ENCODE data around the gene GNAI3. TPM values are rescaled to one million over a fixed set of nuclear protein-coding genes. Genes with fewer than 3 reads are reported as not detected.

GNAI3 gene
- total RNA-seq, 1 experiment from 2014 or later = 9.9 TPM

DNA sequence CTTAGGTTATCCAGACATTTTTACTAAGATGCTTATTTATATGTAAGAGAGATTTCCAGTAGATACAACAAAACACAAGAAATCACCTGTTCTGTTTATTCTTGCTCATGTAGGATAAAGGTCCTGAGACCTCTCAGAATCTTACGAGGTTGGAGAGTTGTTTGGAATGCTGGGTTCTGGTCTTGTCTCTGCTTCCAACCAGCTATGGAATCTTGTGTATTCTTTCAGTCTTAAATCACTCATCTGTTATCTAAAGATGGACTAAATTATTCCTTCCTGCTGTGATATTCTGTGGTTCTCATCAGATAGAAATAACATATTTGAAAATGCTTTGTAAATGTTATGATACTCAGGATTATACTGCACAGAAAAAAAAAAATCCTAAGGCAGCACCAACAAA lies 49.7 kb downstream of the GNAI3 start:
- H3K27ac Mint-ChIP-seq = no peak overlapping the region
- Histone ChIP-seq H4K91ac (ENCODE audit: insufficient read length, low read depth, low read length) (no peak overlapping the region), H4K20me1 (ENCODE audit: control insufficient read depth, insufficient read depth, insufficient read length) (no peaks in the 10 kb centered on the region), H3K23ac (ENCODE audit: insufficient read length, low read depth, low read length) (no peak overlapping the region), H3K79me1 (ENCODE audit: insufficient read depth, low read depth, low read length, poor library complexity, severe bottlenecking) (no peaks in the 10 kb centered on the region), H2BK12ac (ENCODE audit: insufficient read length, low read depth, low read length) (no peak overlapping the region), H3K23me2 (ENCODE audit: insufficient read length, low read depth, low read length, poor library complexity, severe bottlenecking) (no peaks in the 10 kb centered on the region), H3K9ac (ENCODE audit: extremely low read depth, insufficient read length, low read length) (no peak overlapping the region), H3T11ph (ENCODE audit: low read length) (no peak overlapping the region), H3K27me3 (ENCODE audit: insufficient read depth, low read length) (no peaks in the 10 kb centered on the region), H3K27ac (ENCODE audit: insufficient read length, low read depth, low read length) (no peak overlapping the region), H3K79me2 (ENCODE audit: insufficient read depth, low read length) (no peaks in the 10 kb centered on the region), H4K5ac (ENCODE audit: insufficient read length, low read depth, low read length) (no peak overlapping the region), H3K4me2 (ENCODE audit: insufficient read depth, insufficient read length, low read length) (no peak overlapping the region), H3K18ac (ENCODE audit: insufficient read length, low read depth, low read length) (no peak overlapping the region), H2BK5ac (ENCODE audit: insufficient read length, low read length) (no peak overlapping the region), H3K9me3 (ENCODE audit: control insufficient read depth, low read depth, low read length) (no peaks in the 10 kb centered on the region), H3K4ac (ENCODE audit: low read depth, low read length) (no peak overlapping the region), H2BK120ac (ENCODE audit: low read depth, low read length, poor library complexity, severe bottlenecking) (no peak overlapping the region), H2AK5ac (ENCODE audit: insufficient read length, low read length) (no peak overlapping the region), H2BK20ac (ENCODE audit: low read depth, low read length, poor library complexity, severe bottlenecking) (no peak overlapping the region), H2BK15ac (ENCODE audit: low read depth, low read length) (no peak overlapping the region), H3K14ac (ENCODE audit: insufficient read depth, low read length) (no peak overlapping the region), H3K4me1 (ENCODE audit: insufficient read depth, low read length) (no peaks in the 10 kb centered on the region), H2AFZ (ENCODE audit: low read length) (no peak overlapping the region), H3K56ac (ENCODE audit: insufficient read length, low read depth, low read length) (no peak overlapping the region), H4K8ac (replicated peaks; ENCODE audit: insufficient read length, low read depth, low read length) (no peak overlapping the region)
- H3K4me3 Mint-ChIP-seq = no peak overlapping the region
- TF ChIP-seq, protein P1, sequence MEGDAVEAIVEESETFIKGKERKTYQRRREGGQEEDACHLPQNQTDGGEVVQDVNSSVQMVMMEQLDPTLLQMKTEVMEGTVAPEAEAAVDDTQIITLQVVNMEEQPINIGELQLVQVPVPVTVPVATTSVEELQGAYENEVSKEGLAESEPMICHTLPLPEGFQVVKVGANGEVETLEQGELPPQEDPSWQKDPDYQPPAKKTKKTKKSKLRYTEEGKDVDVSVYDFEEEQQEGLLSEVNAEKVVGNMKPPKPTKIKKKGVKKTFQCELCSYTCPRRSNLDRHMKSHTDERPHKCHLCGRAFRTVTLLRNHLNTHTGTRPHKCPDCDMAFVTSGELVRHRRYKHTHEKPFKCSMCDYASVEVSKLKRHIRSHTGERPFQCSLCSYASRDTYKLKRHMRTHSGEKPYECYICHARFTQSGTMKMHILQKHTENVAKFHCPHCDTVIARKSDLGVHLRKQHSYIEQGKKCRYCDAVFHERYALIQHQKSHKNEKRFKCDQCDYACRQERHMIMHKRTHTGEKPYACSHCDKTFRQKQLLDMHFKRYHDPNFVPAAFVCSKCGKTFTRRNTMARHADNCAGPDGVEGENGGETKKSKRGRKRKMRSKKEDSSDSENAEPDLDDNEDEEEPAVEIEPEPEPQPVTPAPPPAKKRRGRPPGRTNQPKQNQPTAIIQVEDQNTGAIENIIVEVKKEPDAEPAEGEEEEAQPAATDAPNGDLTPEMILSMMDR (conservative IDR thresholded peaks at IDR 0.05) = no peak
- no peaks in the 10 kb centered on the region for H3K27me3 Mint-ChIP-seq (ENCODE audit: low read depth)
- no CpG with 5 or more reads among the region's 1 CpG for WGBS (ENCODE audit: extremely low coverage, insufficient read length, low lambda C conversion rate)
- DNase-seq = no peak
- no peaks in the 10 kb centered on the region for H3K9me3 Mint-ChIP-seq
- peaks cover 3 to 9% of the 10 kb centered on the region in 2 experiments; a peak in 1 of 4 replicates for H3K4me1 Mint-ChIP-seq
- peaks cover 3 to 15% (median 12%) of the 10 kb centered on the region in 3 experiments; a peak in 5 of 7 replicates for H3K36me3 Mint-ChIP-seq (ENCODE audit: insufficient read depth in 1 of 3, low read depth in 3 of 3)

Data from H9 (cell line).